NCI-H128 (cell line): ENCODE data around the gene OR2V2.

Experiments
- DNase-seq: peaks from one replicate; lab custom pipeline; 2025; ENCODE audit not compliant: unreplicated experiment; lab: John Stamatoyannopoulos, UW

The OR2V2 gene

DNA sequence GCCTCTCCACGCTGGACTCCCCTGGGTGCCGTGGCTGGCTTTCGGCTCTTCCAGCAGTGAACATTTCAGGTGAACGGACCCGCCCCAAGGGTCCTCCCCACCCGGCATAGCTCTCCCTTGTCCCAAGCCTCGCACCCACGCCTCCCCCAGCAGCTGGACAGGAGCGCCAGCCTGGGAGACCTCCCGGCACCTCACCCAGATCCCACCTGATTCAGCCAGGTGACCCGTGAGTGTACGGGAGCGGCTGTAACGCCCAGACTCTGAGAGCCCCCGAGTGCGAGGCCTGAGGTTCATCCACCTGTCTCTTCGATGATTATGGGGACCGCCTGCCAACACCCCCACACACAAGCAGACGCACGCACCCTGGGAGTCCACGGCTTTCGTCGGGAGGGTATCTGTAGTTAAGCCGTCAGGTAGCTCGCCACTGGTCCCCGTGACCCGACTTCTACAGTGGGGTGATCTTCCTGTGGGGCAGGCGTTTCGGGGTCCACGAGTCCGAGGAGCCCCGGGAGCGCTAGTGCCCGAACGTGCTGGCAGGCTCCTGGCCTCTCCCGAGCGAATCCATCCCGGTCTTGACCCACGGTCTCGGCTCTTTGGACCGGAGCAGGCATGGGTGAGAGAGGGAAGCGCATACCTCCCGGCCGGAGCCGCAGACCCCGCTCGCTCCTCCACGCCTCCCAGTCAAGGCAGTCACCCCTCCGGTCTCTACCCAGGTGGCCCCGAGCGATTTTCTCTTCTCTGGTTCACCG is 42.8 kb downstream of the OR2V2 start:
- no peak for DNase-seq

DNA sequence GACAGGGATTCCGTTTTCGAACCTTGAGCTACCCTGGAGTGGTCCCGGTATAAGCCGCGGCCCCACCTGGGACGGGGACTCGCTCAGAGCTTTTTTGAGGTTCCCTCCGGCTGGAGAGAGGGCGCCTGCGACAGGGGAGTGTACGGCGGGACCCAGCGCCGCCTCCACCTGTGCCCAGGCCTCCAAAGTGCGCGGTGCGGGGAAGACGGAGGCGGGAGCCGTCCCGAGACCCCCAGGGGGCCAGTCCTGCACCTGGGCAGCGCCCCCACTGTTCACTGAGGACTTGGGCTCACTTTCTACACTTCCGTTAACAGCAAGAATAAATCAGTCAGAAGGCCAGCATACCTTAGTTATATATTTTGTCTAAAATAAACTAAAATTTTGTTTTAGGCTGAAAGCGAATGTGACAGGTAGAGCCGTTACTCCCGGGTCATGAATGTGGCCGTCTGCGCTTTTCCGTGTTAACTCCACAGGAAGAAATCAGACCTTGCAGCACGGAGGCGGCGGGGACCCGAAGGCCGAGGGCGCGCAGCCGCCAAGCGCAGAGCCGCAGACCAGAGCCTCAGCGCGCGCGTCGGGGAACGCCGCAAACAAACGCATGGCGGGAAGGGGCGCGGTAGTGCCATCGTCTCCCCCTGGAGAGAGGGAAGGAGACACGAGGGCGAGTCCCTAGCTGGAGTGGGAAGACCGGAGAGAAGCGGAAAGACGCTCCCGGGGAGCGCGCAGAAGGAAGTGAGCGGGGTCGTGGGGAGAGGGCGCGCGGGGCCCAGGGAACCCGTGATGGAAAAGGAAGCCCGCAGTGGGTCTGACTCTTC is 43.5 kb downstream of the OR2V2 start:
- DNase-seq: no peak

DNA sequence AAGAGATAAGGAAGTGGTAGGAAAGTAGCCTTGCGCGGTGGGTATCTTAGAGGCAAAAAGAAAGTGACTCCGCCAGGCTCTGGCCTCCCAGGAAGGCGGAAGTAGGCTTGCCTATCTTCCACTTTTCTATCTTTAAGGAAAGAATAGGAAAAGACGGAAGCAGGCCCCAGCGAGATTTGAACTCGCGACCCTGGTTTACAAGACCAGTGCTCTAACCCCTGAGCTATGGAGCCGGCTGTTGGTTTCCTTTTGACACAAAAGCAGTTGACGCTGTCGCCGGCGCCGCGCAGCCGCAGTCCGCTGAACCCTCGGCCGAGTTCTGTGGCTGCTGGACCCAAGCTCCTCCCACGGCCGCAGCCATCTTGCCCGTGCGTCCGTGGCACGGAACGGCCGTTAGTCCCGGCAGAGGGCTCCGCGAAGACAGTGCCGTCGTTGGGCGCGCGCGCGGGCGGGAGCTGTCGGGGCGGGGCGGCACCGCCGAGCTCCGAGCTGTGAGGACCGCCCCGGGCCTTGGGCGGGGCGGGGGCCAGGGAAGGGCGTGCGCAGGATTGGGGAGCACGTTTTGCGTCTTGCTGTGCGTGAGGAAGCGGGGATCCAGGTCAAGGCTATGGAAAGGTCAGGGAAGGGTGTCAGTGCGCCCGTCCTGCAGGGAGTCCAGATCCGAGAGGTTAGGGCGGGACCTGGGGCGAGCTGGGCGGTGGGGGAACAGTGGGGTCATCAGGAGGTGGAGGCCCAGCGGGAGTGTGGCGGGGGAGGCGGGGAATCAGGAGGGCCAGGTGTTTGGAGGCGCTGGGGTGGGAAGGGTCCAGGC is 44.3 kb downstream of the OR2V2 start:
- DNase-seq: no peak

DNA sequence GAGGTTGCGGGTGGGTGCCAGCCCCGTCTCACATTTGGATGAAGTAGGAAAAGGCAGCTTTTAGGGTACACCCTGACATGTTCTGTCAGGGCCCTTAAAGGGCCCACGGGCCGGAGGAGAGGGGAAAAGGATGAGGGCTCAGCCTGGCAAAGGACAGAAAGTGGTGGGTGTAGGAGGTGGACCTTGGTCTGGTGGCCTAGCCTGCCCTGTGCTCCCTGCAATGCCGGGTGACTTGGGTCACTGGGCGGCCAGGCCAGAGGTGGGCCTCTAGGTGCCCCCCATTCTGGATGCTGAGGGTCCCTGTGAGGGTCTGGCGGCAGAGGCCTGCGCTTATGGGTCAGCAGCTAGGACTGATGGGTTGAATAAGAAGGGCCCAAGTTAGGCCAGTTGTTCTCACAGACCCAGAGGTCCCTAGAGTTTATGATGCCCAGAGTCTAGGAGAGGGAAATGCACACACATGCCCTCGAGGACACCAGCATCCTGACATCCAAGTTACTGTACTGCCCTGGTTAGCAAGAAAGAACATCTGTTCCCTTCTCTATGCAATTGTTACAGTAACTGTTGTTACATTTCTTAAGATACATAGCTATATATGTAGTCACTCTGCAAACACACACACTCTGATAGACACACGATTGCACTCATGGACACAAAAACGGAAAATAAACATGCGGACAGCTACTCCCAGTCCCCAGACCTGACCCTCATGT is 45.1 kb downstream of the OR2V2 start:
- DNase-seq: no peak

DNA sequence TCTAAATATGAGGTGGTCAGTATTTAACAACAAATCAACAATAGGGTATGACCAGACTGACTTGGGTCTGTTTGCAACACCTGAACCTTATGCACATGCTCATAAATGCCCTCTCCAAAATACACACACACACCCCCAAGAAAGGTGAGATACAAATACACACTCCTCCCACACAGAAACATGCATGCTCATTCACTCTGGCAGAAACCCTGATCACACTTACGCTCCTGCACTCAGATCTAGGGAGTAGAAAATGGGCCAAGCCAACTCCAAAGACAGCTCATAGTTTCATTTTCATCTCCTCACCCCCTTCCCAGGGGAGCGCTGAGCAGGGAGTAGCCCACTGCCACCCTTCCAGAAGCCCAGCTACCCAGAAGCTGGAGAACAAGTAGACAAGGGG is 46.3 kb downstream of the OR2V2 start:
- DNase-seq: no peak

DNA sequence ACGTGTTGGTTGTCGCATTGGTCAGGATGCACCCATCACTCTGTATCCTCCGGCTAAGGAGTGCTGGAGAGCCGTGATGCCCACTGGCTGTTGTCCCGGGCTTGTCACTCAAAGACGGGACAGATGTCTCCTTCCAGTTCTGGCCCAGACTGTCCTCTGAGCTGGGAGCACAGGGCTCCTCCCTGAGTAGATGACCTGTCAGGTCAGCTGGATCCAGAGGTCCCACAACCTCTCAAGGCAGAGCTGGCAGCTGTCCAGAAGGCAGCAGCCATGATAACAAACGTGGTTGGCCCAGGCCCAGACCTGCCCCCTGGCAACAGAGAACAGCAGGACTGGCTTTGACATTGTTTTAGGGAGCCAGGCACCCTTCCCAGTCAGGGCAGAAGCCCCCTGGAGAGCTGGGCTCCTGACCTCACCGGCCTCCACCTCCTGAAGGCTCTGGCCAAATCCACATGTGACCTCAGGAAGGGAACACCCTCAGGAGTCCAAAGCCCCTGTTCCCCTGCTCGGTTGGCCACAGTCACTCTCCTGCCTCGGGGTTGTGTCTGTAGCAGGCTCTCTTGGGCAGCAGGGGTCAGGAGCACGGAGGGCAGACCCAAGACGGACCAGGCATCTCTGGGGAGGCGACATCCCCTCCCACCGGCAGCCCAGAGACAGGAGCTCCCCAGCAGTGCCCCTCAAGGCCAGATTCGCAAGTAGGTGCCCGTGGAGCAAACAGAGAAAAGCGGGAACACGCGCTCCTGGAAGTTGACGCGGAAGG is 47.3 kb downstream of the OR2V2 start:
- DNase-seq: no peak

DNA sequence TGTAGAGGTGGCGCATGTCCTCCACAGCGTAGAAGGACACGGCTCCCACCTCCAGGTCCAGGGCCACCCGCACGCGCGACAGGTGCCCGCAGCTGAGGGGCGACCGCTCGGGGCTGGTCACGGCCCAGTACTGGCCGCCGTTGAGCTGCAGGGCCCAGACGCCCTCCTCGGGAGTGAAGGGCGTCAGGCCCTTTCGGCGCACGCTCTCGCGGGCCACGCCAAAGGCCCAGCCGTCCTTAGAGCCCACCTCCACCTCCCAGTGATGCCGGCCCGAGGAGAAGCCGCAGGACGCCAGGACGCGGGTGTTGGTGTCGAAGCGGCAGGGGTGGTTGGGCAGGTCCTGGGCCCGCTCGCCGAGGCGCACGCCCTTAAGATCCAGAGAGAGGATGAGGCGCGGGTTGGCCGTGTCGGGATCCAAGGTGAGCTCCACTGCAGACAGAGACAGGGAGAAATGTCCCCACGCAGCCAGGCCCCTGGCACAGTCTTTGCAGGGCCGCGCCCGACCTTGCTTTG is 47.9 kb downstream of the OR2V2 start:
- DNase-seq: no peak

DNA sequence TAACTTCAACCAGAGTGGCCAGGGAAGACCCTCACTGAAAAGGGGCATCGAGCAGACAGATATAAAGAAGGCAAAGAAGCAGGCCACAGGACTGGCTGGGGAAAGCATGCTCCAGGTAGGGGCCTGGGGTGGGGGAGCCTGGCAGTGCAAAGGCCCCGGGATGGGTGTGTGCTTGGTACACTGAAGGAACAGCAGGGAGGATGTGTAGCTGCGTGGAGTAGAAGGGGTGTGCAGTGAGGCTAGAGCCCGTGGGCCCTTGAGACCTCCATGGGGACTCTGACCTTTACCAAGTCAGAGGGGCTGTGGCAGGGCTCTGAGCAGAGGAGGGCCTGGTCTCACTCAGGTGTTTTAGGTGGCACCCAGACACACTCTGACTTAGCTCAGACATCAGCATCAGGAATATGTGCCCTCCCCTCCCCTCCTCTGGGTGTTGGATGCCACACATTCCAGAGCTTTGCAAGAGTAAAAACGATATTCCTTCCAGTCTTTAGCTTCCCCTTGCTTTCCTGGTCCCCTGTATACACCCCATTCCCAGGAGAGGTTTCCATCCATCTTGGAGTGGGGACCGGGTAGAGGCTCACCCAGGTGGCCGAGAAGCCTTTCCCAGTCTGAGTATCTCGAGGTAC is 50.1 kb downstream of the OR2V2 start:
- no peak for DNase-seq

DNA sequence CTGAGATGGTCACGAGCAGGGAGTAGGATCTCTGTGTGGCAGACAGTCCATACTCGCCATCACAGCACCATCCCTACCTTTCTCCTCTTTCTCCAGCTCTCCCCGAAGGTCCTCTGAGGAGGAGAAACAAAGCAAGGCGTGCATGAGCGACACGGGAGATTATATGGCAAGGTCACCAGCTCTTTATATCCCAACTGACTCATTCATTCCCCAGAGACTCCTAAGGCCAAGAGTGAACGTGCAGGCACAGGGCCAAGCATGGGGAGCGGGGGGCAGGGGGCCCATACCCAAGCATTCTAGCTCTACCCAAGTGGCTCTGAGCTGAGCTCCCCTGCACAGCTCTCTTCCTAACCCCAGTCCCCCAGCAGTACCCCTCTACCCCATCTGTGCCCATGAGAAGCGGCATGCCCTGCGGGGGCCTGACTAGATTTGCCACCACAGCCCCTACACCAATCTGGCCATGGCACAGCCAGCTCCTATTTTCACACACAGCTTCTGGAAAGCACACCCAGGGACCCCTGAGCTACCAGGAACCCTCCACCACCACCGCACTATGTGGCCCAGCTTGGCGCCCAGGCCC is 50.8 kb downstream of the OR2V2 start:
- no peak for DNase-seq

DNA sequence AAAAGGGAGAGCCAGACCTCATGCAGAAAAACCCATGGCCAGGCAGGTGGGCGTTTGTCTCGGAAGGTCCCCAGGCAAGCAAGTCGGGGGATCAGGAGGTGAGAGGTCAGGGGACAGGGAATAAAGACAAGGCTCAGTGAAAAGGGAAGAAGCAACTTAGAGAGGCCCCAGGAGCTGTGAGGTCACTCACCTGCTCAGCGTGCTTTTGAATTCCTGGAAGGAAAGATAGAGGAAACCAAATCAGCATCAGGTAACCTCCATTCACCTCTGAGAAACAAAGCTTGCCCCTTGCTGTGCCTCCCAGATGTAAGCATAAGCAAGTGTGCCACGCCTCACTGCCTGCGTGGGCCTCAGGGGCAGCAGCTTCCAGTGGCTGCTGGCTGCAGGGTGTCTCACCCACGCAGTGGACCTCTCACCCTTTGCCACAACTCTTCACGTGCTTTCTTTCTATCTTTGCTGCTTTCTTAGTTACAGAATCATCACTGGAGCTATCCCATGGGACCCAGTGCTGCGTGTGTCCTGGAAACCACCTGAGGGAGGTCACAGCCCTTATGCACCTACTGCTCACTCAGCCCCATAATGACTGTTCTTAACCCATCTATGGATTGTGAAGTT is 51.6 kb downstream of the OR2V2 start:
- DNase-seq: no peak

DNA sequence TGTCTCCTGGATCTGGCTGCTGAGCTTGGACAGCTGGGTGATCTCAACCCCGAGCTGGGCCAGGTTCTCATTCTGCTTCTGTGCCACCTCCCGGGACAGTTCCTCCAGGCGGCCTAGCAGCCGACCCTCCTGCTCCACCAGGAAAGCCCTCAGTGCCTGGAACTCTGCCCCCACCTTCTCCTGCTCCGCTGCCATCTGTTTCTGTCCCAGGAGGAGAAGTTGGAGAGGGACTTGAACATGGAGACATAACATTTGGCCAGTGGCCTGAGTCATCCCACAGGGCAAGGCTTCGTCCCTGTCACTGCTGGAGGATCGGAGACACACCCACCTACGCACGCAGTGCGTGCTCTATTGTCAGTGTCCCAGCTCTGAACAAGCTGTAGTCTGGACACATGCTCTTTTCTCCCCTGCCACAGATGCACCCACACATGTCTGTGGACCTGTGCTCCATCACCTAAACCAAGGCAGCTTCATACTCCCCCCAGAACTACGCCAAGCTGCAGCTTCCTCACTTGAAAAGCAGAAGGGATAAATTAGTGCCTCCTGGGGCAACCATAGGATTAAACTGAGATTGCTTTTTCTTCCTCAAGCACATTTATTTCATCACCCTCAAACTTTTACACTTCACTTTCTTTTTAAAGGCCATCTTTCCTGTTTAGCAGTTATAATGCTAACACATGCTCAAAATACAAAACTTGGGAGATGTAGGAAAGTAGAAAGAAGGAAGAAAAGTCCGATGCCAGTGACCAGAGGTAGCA is 52.7 kb downstream of the OR2V2 start:
- DNase-seq: no peak

DNA sequence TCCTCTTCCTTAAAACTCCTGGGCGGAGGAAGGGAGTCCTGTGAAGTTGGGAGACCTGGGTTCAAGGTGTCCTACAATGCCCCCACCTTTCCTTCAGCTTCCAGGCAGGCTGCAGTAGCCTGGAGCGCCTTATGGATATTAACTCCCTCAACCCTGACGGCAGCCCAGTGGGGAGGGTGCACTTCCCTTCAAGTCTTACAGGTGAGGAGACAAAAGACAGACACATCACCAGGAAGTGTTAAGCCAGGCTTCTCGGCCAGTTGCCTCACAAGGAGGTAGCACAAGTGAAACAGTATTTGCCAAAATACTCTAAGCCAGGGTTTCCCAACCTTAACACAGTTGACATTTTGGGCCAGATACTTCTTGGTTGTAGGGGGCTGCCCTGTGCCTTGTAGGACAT is 53.4 kb downstream of the OR2V2 start:
- no peak for DNase-seq

DNA sequence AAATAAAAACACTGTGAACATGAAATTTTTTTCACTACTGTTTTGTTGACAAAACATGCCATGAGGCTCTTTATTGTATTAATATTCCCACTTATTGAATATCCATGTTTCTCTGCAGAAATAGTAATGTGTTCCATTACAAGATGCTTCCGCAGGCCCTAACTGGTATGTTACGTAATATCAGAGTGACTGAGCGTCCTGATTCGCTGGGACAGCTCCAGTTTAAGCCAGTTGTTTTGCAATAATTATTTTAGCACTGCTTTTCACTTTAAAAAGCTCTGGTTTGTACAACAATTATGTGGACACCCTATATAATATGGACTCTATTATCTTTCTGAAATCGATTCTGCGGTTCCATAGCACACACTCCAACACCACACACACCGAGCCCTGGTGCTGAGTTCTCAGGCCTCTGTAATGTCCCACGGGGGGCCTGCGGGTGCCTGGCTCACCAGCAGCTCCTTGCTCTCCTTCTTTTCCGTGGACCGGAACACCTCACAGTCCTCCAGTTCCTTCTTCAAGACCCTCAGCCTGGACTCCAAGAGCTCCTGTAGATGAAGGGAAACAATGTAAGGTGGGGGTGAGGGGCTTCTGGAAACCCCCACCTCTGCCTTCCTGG is 55.8 kb downstream of the OR2V2 start:
- no peak for DNase-seq

DNA sequence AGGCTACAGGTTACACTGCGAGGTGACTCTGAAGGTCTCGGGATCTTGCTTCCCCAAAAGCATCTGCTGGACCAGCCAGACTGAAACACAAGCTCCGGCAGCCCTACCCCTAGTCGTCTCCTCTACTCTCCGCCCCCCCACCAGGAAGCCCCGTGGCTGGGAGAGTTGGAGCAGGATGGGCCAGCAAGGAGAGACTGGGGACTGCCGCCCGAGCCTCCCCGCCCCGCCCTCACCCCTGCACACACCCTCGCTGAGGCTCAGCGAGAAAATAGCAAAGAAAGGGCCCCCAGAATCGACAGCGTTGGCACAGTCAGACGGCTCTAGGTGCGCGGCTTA is 56.4 kb downstream of the OR2V2 start:
- no peak for DNase-seq

DNA sequence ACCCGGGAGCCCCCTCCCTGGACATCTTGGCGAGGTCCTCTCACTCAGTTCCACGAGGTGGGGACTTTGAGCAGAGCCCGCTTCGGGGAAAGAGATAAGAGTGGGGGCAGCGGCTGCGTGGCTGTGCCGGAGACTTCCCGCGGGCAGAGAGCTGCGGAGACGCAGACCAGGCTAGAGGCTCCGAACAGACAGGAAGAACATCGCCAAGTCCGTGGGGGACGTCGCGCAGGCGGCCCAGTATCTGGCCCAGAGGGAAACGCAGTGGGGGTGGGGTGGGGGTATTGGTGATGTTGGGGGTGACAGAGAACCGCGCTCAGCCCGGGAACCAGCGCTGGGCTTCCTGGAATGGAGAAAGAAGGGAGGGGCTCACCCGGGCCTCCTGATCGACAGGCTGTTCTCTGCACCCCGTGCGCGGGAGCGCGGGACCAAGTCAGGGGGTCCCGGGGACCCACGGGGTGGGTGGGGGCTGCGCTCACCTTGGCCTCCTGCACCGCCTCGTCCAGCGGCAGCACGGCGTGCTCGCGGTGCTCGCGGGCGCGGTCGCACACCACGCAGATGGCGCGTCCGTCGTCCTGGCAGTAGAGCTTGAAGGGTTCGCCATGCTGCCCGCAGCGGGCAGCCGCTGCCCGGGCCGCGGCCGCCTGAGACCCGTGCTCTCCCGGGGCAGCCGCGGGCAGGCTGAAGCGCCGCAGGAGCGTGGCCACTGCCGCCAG is 56.9 kb downstream of the OR2V2 start:
- no peak for DNase-seq

DNA sequence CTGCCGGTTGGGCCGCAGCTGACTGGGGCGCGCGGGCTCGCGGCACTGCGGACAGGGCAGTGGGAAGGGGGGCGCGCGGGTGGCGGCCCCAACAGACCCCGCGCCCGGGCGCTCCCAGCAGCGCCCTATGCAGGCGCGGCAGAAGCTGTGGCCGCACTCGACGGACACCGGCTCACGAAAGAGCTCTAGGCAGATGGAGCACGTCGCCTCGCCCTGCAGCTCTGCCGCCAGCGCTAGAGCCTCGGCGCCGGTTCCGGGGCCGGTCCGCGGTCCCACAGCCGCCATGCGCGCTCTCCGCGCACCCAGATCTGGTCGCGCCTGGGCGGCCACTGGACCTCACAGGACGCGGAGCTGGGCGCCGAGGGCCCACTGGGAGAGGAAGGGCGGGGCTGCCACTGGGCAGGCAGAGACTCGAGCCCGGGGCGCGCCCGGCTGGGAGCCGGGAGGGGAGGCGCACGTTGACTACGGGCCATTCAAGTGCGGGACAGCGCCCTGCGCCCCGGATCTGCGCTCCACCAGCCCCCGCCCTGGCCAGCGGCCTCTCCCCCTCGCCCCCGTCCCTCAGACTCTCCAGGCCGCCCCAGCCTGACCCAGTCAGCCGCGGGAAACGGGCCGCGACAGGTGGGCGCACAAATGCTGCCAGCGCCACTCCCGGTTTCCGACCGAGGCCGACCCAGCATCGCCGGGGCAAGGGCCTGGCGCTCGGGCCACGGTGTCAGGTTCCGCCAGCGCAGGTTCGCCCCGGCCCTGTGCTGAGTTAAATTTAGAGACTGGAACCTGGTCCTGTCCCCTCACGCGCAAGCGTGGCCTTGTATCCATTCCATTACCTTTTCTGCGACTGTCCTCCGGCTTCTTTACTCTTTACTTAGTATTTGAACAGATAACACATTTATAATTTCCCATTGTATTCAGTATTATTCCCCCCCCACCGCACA is 57.7 kb downstream of the OR2V2 start, which contains the start of gene TRIM7:
Gene TRIM7, minus strand, starts transcription at position 371 of the 935 bp plus-strand sequence. Its CDS starts 86 bp downstream, at position 285.
- no peak for DNase-seq
